ENCODE measurements around the gene GPR141.

Gene GPR141

GRCh38 chr7:37732888-37733287, 49.3 kb downstream of the GPR141 start:
- no peak for DNase-seq

GRCh38 chr7:37735196-37735595, 51.6 kb downstream of the GPR141 start:
- DNase-seq = no peak

GRCh38 chr7:37738321-37738720, 54.8 kb downstream of the GPR141 start:
- DNase-seq = no peak

- DNase-seq = no peak
Observed at GRCh38 chr7:37740398-37740797, 56.8 kb downstream of the GPR141 start.

DNA sequence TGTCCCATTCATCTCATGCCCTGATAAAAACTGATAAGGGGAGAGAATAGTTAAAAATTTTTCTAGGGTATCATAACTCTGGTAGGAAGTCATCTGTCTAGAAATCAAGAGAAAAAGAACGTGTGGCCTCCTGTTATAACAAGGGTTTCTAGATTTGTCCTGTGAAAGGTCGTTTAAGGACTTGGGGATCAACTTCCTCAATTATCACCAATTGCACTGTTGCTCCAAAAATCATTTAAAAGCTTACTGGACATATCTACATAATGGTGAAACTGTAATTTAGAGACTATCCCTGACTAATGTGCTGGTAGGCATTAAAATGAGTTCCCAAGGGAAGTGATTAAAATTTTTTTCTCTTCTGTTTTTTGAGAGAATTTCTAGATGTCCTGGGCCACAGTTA, 58.2 kb downstream of the GPR141 start:
- DNase-seq = no peak

GRCh38 chr7:37751096-37751495, 67.5 kb downstream of the GPR141 start:
- no peak for DNase-seq

DNA sequence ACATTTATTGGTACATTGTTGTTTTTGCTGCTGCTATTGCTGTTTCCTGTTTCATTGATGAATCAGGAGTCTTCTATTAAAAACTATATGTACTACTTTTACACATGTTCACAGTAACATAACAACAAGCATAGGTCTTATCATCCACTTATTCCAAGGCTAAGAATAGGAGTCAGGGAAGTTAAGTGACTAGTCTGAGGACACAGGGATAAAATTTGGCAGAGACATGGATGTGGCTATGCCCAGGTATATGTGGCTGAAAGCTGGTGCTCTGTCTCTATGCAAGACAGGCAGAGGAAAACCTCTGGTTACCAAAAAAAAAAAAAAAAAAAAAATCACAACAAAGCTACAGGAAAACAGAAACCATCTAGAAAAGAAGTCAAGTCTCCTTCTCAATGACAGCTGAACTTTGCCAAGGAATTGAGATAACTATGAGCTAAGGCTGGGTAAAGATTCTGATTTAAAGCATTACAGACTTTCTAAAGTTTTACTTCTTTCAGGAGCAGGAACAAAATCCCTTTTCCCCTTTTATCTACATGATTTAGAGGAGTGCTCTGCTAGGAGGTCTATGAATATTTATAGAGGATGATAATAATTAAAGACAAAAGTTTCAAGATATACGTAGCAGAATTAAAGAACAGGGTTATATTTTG, 70.0 kb downstream of the GPR141 start:
- no peak for DNase-seq

GRCh38 chr7:37756797-37757551, 73.4 kb downstream of the GPR141 start:
- DNase-seq = no peak

GRCh38 chr7:37757563-37757962, 74.0 kb downstream of the GPR141 start:
- no peak for DNase-seq

DNA sequence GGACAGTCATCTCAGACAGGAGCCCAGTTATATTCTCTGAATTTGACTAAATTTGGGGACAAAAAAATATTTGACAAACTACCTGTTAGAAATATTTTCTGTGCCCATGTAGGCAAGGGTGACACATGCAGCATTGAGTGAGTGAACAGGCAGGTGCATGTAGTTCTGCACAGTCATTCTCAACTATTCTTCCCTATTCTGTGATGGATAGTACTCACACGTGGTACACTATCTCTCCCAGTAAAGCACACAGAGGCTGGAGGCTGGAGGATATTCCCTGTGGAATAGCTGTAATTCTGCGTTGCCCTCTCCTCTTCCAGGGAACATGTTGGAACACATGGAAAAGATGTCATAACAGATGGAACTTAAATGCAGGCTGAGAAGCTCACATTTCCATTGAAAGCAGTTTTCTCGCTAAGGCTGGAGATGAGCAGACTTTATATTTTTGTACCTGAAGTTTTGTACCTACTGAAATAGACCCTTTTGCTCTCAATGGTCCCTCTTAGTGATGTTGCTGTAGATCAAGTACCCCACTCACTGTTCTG, 75.0 kb downstream of the GPR141 start:
- no peak for DNase-seq

DNA sequence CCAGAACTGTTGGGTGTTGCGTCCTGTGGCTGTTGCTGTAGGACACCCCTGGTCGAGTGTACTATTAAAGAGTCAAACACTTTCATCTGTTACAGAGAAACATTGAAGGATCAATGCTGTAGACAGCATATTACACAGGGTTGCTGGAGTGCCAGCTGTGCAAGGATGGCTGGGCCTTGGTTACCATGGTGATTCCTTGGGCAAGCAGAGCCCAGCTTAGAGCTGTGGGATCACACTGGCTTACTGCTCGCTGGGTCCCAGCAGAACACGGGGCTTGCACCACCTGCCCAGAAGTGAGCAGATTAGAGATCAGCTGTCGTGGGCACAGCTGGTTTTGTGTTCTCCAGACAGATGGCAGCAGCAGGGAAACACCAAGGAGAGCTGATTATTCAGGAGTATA, 76.0 kb downstream of the GPR141 start:
- no peak for DNase-seq

GRCh38 chr7:37765421-37765829, 81.9 kb downstream of the GPR141 start:
- no peak for DNase-seq

GRCh38 chr7:37765872-37766525, 82.4 kb downstream of the GPR141 start:
- DNase-seq = no peak

GRCh38 chr7:37768611-37769010, 85.0 kb downstream of the GPR141 start:
- DNase-seq = no peak

GRCh38 chr7:37769291-37769690, 85.7 kb downstream of the GPR141 start:
- DNase-seq = no peak

GRCh38 chr7:37769726-37770125, 86.2 kb downstream of the GPR141 start:
- DNase-seq = no peak

DNA sequence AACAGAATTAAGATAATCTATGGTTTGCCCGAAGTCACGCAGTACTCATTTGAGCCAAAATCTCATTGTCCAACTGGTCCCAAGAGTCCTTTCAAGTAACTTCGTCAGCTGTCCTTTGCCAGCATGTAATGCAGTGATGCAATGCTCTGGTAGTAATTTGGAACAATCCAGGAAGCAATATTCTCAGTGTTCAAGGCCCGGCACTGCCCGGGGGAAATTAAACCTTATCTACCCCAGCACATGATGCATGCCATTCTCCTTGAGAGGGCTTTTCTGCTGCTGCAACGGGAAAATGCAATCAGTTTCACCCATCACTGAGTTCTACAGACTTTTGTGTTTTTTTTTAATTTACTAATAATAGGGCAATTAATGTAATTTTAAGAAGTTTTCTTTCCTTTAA, 87.3 kb downstream of the GPR141 start:
- DNase-seq = no peak

- DNase-seq = no peak
Observed at GRCh38 chr7:37771342-37771741, 87.8 kb downstream of the GPR141 start.

GRCh38 chr7:37771801-37772200, 88.2 kb downstream of the GPR141 start:
- DNase-seq = no peak

DNA sequence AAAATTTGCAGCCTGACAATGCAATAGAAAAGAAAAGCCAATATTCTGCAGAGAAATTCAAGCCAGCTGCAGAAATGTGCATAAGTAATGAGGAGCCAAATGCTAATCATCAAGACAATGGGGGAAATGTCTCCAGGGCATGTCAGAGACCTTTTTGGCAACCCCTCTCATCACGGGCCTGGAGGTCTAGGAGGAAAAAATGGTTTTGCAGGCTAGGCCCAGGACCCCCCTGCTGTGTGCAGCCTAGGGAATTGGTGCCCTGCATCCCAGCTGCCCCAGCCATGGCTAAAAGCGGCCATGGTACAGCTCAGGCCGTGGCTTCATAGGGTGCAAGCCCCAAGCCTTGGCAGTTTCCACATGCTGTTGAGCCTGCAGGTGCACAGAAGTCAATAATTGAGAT, 92.4 kb downstream of the GPR141 start:
- no peak for DNase-seq

DNA sequence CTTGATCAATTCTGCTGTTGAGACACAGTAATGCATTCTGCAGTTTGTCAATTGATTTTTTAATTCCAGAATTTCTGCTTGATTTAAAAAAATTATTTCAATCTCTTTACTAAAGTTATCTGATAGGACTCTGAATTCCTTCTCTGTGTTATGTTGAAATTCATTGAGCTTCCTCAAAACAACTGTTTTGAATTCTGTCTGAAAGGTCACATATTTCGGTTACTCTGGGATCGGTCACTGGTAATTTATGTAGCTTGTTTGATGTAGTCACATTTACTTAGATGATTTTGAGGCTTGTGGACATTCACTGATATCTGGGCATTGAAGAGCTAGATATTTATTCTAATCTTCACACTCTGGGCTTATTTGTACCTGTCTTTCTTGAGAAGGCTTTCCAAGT, 97.6 kb downstream of the GPR141 start:
- DNase-seq = no peak

GRCh38 chr7:37782166-37782565, 98.6 kb downstream of the GPR141 start:
- no peak for DNase-seq

GRCh38 chr7:37784015-37784414, 100.4 kb downstream of the GPR141 start:
- no peak for DNase-seq
